Brain microvascular endothelial cell (primary cell): Measurements from ENCODE around the gene KRT8.

Experiments used
- DNase-seq: peaks from one replicate; pipeline ENCODE4 v3.0.0-alpha.2; 2020
- H3K27ac ChIP-seq: fragments of 250-450 bp; sonication (Bioruptor Pico); 2 replicates; pipeline ENCODE4 v1.5.1; 2020; ENCODE audit warnings: mild to moderate bottlenecking, moderate library complexity
- H3K27me3 ChIP-seq: fragments of 250-450 bp; sonication (Bioruptor Pico); replicated peaks from 2 replicates; pipeline ENCODE4 v1.5.1; 2020; ENCODE audit warnings: mild to moderate bottlenecking
- H3K36me3 ChIP-seq: fragments of 250-450 bp; sonication (Bioruptor Pico); replicated peaks from 2 replicates; pipeline ENCODE4 v1.5.1; 2020; ENCODE audit warnings: mild to moderate bottlenecking
- H3K4me3 ChIP-seq: 2 replicates; pipeline ENCODE4 v1.5.1; 2011; ENCODE audit warnings: low read depth, mild to moderate bottlenecking, control low read depth, low read length, moderate library complexity
- in situ Hi-C: cut with HindIII; loops from 2 replicates; pipeline ENCODE4 v1.10.0; 2017; ENCODE audit warnings: low sequenced_read_pairs, low pct_ligation_motif_present
- TF ChIP-seq, protein P1 (sequence below): IDR thresholded peaks from 2 replicates; pipeline ENCODE4 v1.5.1; 2011; ENCODE audit warnings: low read depth, mild to moderate bottlenecking, moderate library complexity, low read length, control low read depth, inconsistent platforms; ENCODE audit errors: missing control alignments

Gene KRT8

GRCh38 chr12:52865090-52865944 is 39.6 kb downstream of the KRT8 start:
- no peak overlapping the region for H3K27ac ChIP-seq
- in situ Hi-C loops: loop anchor here (25.0 kb wide), 2 partner anchors 228 to 478 kb away; partner anchors contain the start of gene KRT84
- DNase-seq: peak; percentile 56
- no peaks in the 10 kb centered on the region for H3K36me3 ChIP-seq
- TF ChIP-seq, protein P1, sequence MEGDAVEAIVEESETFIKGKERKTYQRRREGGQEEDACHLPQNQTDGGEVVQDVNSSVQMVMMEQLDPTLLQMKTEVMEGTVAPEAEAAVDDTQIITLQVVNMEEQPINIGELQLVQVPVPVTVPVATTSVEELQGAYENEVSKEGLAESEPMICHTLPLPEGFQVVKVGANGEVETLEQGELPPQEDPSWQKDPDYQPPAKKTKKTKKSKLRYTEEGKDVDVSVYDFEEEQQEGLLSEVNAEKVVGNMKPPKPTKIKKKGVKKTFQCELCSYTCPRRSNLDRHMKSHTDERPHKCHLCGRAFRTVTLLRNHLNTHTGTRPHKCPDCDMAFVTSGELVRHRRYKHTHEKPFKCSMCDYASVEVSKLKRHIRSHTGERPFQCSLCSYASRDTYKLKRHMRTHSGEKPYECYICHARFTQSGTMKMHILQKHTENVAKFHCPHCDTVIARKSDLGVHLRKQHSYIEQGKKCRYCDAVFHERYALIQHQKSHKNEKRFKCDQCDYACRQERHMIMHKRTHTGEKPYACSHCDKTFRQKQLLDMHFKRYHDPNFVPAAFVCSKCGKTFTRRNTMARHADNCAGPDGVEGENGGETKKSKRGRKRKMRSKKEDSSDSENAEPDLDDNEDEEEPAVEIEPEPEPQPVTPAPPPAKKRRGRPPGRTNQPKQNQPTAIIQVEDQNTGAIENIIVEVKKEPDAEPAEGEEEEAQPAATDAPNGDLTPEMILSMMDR: peak; percentile 97
- H3K27me3 ChIP-seq: no peaks in the 10 kb centered on the region
- no peak overlapping the region for H3K4me3 ChIP-seq

GRCh38 chr12:52862023-52862422 is 42.9 kb downstream of the KRT8 start:
- no peak for DNase-seq
- in situ Hi-C loops: loop anchor here (25.0 kb wide), 2 partner anchors 225 to 475 kb away; partner anchors contain the start of gene KRT84
- Histone ChIP-seq H3K4me3 (no peak overlapping the region), H3K36me3 (no peaks in the 10 kb centered on the region), H3K27ac (no peak overlapping the region), H3K27me3 (no peaks in the 10 kb centered on the region)
- TF ChIP-seq, protein P1: no peak

DNA sequence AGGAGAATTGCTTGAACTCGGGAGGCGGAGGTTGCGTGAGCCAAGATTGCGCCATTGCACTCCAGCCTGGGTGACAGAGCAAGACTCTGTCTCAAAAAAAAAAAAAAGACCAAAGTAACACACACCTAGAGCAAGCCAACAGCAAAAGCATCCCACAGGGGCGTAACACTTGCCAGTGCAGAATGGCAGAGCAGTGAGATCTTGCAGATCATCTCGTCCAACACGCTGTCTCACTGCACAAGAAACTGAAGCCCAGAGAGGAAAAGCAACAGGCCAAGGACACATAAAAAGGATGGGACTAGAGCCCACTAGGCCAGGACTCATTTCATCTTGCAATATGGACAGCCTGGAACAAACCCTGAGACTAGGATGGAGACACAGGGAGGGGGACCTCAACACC is 43.4 kb downstream of the KRT8 start:
- Histone ChIP-seq H3K27ac (no peak overlapping the region), H3K4me3 (no peak overlapping the region), H3K27me3 (no peaks in the 10 kb centered on the region), H3K36me3 (no peaks in the 10 kb centered on the region)
- DNase-seq: no peak
- in situ Hi-C loops: loop anchor here (25.0 kb wide), 2 partner anchors 224 to 474 kb away; partner anchors contain the start of gene KRT84
- TF ChIP-seq, protein P1: no peak

DNA sequence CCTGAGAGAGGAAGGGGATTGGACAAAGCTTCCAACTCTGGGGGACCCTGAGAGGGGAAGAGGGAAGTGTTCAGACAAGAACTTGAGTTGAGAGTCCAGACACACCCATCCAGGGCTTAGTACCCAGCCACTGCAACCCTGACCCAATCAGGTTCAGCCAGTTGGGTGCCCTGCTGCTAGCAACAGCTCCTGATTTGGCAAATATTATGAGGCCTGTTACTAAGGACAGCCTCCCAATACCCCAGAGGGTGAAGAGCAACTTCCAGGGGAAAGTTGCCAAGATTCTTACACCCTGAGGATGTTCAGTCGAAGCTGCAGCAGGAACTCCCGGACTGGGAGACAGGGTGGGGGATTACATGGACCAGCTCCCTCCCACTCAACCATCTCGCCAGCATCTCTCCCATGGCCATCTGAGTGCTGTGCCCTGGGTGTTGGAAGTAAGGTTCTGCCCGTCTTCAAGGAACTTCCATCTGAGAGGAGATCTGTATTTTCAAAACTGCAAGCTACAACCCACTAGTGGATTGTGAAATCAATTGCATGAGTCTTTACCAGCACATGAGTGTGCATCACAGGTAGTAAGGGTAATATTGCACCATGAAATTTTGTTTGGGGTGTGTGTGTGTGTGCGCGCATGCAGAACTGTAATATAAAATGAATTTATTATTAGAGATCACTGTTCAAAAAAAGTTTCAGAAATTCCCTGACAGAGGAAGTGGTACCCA is 44.6 kb downstream of the KRT8 start:
- no peaks in the 10 kb centered on the region for H3K27me3 ChIP-seq
- no peak overlapping the region for H3K4me3 ChIP-seq
- no peaks in the 10 kb centered on the region for H3K36me3 ChIP-seq
- in situ Hi-C loops: loop anchor here (25.0 kb wide), 2 partner anchors 223 to 473 kb away; partner anchors contain the start of gene KRT84
- peak; percentile 78 for DNase-seq
- no peak overlapping the region for H3K27ac ChIP-seq
- TF ChIP-seq, protein P1: no peak

DNA sequence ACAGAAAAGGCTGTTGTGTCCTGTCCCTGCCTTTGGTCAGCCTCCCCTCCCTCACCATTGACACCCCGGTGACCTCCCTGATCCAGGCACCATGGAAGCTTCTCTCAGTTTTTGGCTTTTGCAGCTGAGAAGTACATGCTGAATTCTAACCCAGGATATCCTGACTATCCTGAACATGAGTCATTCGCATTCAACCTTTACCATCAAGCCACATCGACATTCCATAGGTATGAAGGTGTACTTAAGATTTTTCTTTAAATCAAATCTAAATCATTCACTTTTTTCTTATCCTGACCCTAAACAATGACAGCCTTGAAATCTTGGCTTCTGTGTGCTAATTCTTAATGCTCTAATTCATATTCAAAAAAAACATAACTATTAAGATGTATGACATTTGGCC is 47.4 kb downstream of the KRT8 start:
- Histone ChIP-seq H3K36me3 (no peaks in the 10 kb centered on the region), H3K27me3 (no peaks in the 10 kb centered on the region), H3K4me3 (no peak overlapping the region), H3K27ac (no peak overlapping the region)
- TF ChIP-seq, protein P1: no peak
- no peak for DNase-seq
- in situ Hi-C loops: loop anchor here (25.0 kb wide), 2 partner anchors 220 to 470 kb away; partner anchors contain the start of gene KRT84
